ENCODE measurements around the gene TMEM82.

TMEM82 gene

GRCh38 chr1:15788624-15789301 lies 46.5 kb downstream of the TMEM82 start:
- no peak for DNase-seq (ENCODE audit: low read depth)

DNA sequence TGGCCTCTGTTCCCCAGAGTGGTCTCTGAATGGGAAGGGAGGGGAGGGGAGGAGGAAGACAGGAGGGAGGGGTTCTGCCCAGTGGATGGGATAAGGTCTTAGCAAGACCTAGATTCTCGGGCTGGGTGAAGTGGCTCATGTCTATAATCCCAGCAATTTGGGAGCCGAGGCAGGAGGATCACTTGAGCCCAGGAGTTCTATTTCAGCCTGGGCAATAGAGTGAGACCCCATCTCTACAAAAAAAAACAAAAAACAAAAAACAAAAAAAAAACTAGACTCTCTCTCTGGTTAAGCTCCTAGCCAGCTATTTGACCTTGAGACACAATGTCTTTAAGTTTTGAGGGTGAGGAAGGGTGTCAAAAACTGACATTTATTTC lies 53.8 kb downstream of the TMEM82 start:
- no peak for DNase-seq (ENCODE audit: low read depth)
